AG09319 (cell line): ENCODE data around the gene GNB2.
A peak's percentile ranks its signal among the peaks of the same experiment; 100 is the strongest.
"Not testable (repeated sequence)": the region's sequence is repeated elsewhere in the genome, so short reads cannot be mapped to it uniquely, and the experiment has no call there.

Experiments used
- DNase-seq: peaks from one replicate; pipeline ENCODE4 v3.0.0-alpha.2; 2010; ENCODE audit warnings: low read depth; ENCODE audit errors: extremely low read depth
- CTCF ChIP-seq: IDR thresholded peaks from 2 replicates; pipeline ENCODE4 v1.5.1; 2011; ENCODE audit warnings: low read depth, mild to moderate bottlenecking, inconsistent platforms, low read length, moderate library complexity

The GNB2 gene

DNA sequence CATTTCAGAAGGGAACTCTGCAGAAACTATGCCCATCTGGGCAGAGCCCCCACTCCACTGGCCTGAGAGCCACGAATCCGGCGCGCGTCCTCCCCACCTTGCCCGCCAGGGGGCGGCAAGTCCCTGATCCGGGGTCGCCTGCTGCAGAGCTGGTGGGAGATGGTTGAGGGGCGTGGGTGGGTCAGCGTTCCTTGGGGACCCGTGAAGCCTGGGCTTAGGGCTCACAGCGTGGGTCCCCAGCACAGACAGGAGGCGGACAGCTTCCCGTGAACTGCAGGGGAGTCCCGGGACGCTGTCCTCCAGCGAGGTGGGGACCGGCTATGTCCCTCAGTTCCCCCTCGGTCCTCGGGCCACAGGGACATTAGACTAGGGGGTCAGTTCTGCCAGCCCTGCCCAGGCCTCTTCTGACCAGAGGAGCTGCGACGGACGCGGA, 31.8 kb downstream of the GNB2 start:
- peak; percentile 94 for TF ChIP-seq CTCF
- DNase-seq, result no peak

- DNase-seq, result peak; percentile 96
- no peak for TF ChIP-seq CTCF
Measured at GRCh38 chr7:100705753-100706671, 32.5 kb downstream of the GNB2 start, which contains the start of gene POP7. Gene POP7 (plus strand): TSS chr7:100706121. CDS start chr7:100706831, 710 bp downstream.

GRCh38 chr7:100706672-100707311, 33.3 kb downstream of the GNB2 start:
- TF ChIP-seq CTCF, result no peak
- DNase-seq, result no peak

- no peak for TF ChIP-seq CTCF
Measured at GRCh38 chr7:100708395-100708794, 34.9 kb downstream of the GNB2 start.

GRCh38 chr7:100710452-100710851, 36.9 kb downstream of the GNB2 start:
- DNase-seq, result no peak
- no peak for TF ChIP-seq CTCF

More at GRCh38 chr7:100708395-100708794, 34.9 kb downstream of the GNB2 start:
- no peak for DNase-seq

- TF ChIP-seq CTCF, result no peak
- DNase-seq, result no peak
Measured at GRCh38 chr7:100711369-100711768, 37.8 kb downstream of the GNB2 start.

GRCh38 chr7:100714725-100715124, 41.2 kb downstream of the GNB2 start:
- no peak for TF ChIP-seq CTCF
- DNase-seq, result no peak

DNA sequence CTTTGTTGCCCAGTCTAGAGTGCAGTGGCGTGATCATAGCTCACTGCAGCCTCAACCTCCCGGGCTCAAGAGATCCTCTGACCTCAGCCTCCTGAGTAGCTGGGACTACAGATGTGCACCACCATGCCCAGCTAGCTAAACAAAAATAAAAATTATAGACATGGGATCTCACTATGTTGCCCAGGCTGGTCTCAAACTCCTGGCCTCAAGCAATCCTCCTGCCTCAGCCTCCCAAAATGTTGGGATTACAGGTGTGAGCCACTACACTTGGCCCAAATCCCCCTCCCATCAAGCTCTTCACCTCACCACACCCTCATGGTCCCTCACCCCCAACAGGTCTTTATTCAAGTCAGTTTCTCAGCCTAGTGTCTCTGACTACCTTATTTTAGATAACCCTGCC, 43.5 kb downstream of the GNB2 start:
- not testable (repeated sequence) for DNase-seq
